WTC11 (cell line): ENCODE results near the gene AKT3. TPM values are rescaled to one million over a fixed set of nuclear protein-coding genes. Genes with fewer than 3 reads are reported as not detected.

Experiments used
- ATAC-seq: fragments of 200-7000 bp; cut with Tn5 transposase; 2 replicates; pipeline ENCODE4 v1.10.0; 2021; ENCODE audit warnings: mild to moderate bottlenecking, moderate library complexity
- CTCF ChIA-PET: fragments of 300-600 bp; sonication (Branson Sonifier 250); formaldehyde crosslinking; loops from one replicate; lab custom pipeline; 2021; ENCODE audit warnings: antibody characterized with exemption; lab: Charles Lee
- POLR2A ChIA-PET: fragments of 350-600 bp; sonication (Branson Sonifier 250); formaldehyde crosslinking; loops from one replicate; lab custom pipeline; 2021; ENCODE audit warnings: antibody characterized with exemption; lab: Charles Lee
- DNase-seq: peaks from one replicate; pipeline ENCODE4 v3.0.0; 2021; ENCODE audit warnings: low spot score
- H3K27ac Mint-ChIP-seq: 2 replicates; pipeline ENCODE4 v1.8.0; 2021; ENCODE audit warnings: mixed read lengths
- H3K27me3 Mint-ChIP-seq: 2 replicates; pipeline ENCODE4 v1.8.0; 2021; ENCODE audit warnings: low read depth, mild to moderate bottlenecking, moderate library complexity, mixed read lengths
- H3K36me3 Mint-ChIP-seq: 2 replicates; pipeline ENCODE4 v1.8.0; 2021; ENCODE audit warnings: mixed read lengths
- H3K4me1 Mint-ChIP-seq: 2 replicates; pipeline ENCODE4 v1.8.0; 2022; ENCODE audit warnings: mixed read lengths
- H3K4me3 Mint-ChIP-seq: 2 replicates; pipeline ENCODE4 v1.8.0; 2021; ENCODE audit warnings: mild to moderate bottlenecking, moderate library complexity, mixed read lengths
- H3K9me3 Mint-ChIP-seq: 2 replicates; pipeline ENCODE4 v1.8.0; 2021; ENCODE audit warnings: mixed read lengths
- CDX4 ChIP-seq: fragments of 250-450 bp; sonication (Bioruptor Pico); IDR thresholded peaks from 2 replicates; pipeline ENCODE4 v1.9.0; 2021; ENCODE audit warnings: moderate library complexity, mild to moderate bottlenecking, inconsistent platforms, borderline replicate concordance
- ESRRA ChIP-seq: sonication (generic); formaldehyde crosslinking; IDR thresholded peaks from 2 replicates; pipeline ENCODE4 v1.8.1; 2022; ENCODE audit warnings: mild to moderate bottlenecking, missing genetic modification reagents, borderline replicate concordance
- GRHL2 ChIP-seq: fragments of 250-450 bp; sonication (Bioruptor Pico); IDR thresholded peaks from 2 replicates; pipeline ENCODE4 v1.8.0; 2022; ENCODE audit warnings: mild to moderate bottlenecking, moderate library complexity; ENCODE audit not compliant: insufficient replicate concordance, severe bottlenecking
- HMGXB4 ChIP-seq: sonication (generic); formaldehyde crosslinking; IDR thresholded peaks from 2 replicates; pipeline ENCODE4 v1.8.1; 2023; ENCODE audit warnings: mild to moderate bottlenecking, moderate library complexity, missing genetic modification reagents
- NR3C1 ChIP-seq: sonication (generic); formaldehyde crosslinking; conservative IDR thresholded peaks from 2 replicates; pipeline ENCODE4 v1.8.1; 2023; ENCODE audit warnings: low read depth, mild to moderate bottlenecking, missing genetic modification reagents
- RORB ChIP-seq: fragments of 250-450 bp; sonication (Bioruptor Pico); IDR thresholded peaks from 2 replicates; pipeline ENCODE4 v1.9.0; 2021; ENCODE audit warnings: mild to moderate bottlenecking
- TEAD1 ChIP-seq: sonication (generic); formaldehyde crosslinking; IDR thresholded peaks from 2 replicates; pipeline ENCODE4 v1.8.0; 2022; ENCODE audit warnings: mild to moderate bottlenecking, missing genetic modification reagents
- TEAD4 ChIP-seq: sonication (generic); formaldehyde crosslinking; IDR thresholded peaks from 2 replicates; pipeline ENCODE4 v1.8.0; 2022; ENCODE audit warnings: mild to moderate bottlenecking, missing genetic modification reagents
- ZBTB43 ChIP-seq: sonication (generic); formaldehyde crosslinking; IDR thresholded peaks from 2 replicates; pipeline ENCODE4 v1.8.1; 2023; ENCODE audit warnings: mild to moderate bottlenecking, missing genetic modification reagents
- ZMAT4 ChIP-seq: fragments of 250-450 bp; sonication (Bioruptor Pico); IDR thresholded peaks from 2 replicates; pipeline ENCODE4 v1.9.0; 2021; ENCODE audit warnings: mild to moderate bottlenecking
- ZNF121 ChIP-seq: sonication (generic); formaldehyde crosslinking; IDR thresholded peaks from 2 replicates; pipeline ENCODE4 v1.8.0; 2023; ENCODE audit warnings: missing genetic modification reagents
- total RNA-seq: library from RNA; stranded (reverse); gene quantifications from 3 replicates; pipeline ENCODE4 v1.2.3, GENCODE V29; 2021
- TF ChIP-seq, protein P1 (sequence below): fragments of 250-450 bp; sonication (Bioruptor Pico); conservative IDR thresholded peaks from 2 replicates; pipeline ENCODE4 v1.9.0; 2021; ENCODE audit warnings: mild to moderate bottlenecking
- TF ChIP-seq, protein P2 (sequence below): sonication (generic); formaldehyde crosslinking; IDR thresholded peaks from 2 replicates; pipeline ENCODE4 v1.8.1; 2023; ENCODE audit warnings: mild to moderate bottlenecking, missing genetic modification reagents
- TF ChIP-seq, protein P3 (sequence below): sonication (generic); formaldehyde crosslinking; conservative IDR thresholded peaks from 2 replicates; pipeline ENCODE4 v1.8.1; 2023; ENCODE audit warnings: mild to moderate bottlenecking, low read depth, missing genetic modification reagents, moderate library complexity
- TF ChIP-seq, protein P4 (sequence below): fragments of 250-450 bp; sonication (Bioruptor Pico); IDR thresholded peaks from 2 replicates; pipeline ENCODE4 v2.1.2; 2022; ENCODE audit warnings: mild to moderate bottlenecking, moderate library complexity
- TF ChIP-seq, protein P5 (sequence below): sonication (generic); formaldehyde crosslinking; conservative IDR thresholded peaks from 2 replicates; pipeline ENCODE4 v1.8.1; 2022; ENCODE audit warnings: mild to moderate bottlenecking, missing genetic modification reagents

The AKT3 gene
- total RNA-seq, 1 experiment from 2014 or later, result 38.5 TPM

- Mint-ChIP-seq H3K27ac (0 out of 2 replicates have a peak overlapping the region, but pooled peaks have one; percentile 4), H3K9me3 (no peaks in the 10 kb centered on the region), H3K36me3 (peaks cover 7% of the 10 kb centered on the region; the same call in 1 of the 2 replicates), H3K27me3 (no peaks in the 10 kb centered on the region), H3K4me3 (no peak overlapping the region), H3K4me1 (peaks cover 10% of the 10 kb centered on the region)
- DNase-seq (peak; percentile 11), ATAC-seq (peak; percentile 73)
- ChIA-PET CTCF (interaction anchor here (1.1 kb wide), 1 partner anchor 324 kb away, joined by 3 read pairs; no protein-coding TSS in a partner anchor), POLR2A (no interaction called here)
- TF ChIP-seq ZMAT4 (CRISPR knock-in tag) (no peak), NR3C1 (CRISPR knock-in tag) (no peak), ZBTB43 (CRISPR knock-in tag) (no peak), ZNF121 (CRISPR knock-in tag) (no peak), ESRRA (CRISPR knock-in tag) (no peak), CDX4 (CRISPR knock-in tag) (no peak), HMGXB4 (CRISPR knock-in tag) (no peak), TEAD4 (CRISPR knock-in tag) (no peak), RORB (no peak), TEAD1 (CRISPR knock-in tag) (no peak), GRHL2 (CRISPR knock-in tag) (no peak)
- TF ChIP-seq, protein P1, sequence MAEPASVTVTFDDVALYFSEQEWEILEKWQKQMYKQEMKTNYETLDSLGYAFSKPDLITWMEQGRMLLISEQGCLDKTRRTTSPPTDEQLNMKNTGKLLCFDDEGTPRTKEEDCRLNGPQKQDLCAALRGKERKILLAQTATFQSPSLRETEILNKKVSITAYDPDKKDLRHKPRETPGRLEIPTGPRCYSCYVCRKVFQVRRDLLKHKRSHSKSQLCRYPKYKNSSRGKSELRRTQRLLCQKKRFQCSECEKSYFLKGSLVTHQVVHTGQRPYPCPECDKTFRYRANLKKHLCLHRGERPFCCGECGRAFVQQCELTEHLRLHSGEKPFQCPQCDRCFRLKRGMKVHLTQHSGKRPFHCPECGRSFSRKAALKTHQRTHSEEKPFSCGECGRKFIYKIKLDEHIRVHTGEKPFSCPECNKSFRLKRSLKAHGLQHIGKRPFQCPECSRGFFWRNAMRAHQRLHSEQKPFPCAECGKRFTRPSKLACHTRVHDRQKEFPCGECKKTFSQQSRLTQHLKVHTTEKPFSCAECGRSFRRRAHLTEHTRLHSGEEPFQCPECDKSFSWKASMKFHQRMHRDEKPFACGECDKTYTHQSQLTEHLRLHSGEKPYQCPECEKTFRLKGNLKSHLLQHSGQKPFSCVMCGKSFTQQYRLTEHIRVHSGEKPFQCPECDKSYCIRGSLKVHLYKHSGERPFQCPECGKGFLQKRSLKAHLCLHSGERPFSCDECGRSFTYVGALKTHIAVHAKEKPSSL (CRISPR knock-in tag), result no peak
- TF ChIP-seq, protein P2, sequence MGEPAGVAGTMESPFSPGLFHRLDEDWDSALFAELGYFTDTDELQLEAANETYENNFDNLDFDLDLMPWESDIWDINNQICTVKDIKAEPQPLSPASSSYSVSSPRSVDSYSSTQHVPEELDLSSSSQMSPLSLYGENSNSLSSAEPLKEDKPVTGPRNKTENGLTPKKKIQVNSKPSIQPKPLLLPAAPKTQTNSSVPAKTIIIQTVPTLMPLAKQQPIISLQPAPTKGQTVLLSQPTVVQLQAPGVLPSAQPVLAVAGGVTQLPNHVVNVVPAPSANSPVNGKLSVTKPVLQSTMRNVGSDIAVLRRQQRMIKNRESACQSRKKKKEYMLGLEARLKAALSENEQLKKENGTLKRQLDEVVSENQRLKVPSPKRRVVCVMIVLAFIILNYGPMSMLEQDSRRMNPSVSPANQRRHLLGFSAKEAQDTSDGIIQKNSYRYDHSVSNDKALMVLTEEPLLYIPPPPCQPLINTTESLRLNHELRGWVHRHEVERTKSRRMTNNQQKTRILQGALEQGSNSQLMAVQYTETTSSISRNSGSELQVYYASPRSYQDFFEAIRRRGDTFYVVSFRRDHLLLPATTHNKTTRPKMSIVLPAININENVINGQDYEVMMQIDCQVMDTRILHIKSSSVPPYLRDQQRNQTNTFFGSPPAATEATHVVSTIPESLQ (CRISPR knock-in tag), result no peak
- TF ChIP-seq, protein P3, sequence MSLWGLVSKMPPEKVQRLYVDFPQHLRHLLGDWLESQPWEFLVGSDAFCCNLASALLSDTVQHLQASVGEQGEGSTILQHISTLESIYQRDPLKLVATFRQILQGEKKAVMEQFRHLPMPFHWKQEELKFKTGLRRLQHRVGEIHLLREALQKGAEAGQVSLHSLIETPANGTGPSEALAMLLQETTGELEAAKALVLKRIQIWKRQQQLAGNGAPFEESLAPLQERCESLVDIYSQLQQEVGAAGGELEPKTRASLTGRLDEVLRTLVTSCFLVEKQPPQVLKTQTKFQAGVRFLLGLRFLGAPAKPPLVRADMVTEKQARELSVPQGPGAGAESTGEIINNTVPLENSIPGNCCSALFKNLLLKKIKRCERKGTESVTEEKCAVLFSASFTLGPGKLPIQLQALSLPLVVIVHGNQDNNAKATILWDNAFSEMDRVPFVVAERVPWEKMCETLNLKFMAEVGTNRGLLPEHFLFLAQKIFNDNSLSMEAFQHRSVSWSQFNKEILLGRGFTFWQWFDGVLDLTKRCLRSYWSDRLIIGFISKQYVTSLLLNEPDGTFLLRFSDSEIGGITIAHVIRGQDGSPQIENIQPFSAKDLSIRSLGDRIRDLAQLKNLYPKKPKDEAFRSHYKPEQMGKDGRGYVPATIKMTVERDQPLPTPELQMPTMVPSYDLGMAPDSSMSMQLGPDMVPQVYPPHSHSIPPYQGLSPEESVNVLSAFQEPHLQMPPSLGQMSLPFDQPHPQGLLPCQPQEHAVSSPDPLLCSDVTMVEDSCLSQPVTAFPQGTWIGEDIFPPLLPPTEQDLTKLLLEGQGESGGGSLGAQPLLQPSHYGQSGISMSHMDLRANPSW (CRISPR knock-in tag), result no peak
- TF ChIP-seq, protein P4, sequence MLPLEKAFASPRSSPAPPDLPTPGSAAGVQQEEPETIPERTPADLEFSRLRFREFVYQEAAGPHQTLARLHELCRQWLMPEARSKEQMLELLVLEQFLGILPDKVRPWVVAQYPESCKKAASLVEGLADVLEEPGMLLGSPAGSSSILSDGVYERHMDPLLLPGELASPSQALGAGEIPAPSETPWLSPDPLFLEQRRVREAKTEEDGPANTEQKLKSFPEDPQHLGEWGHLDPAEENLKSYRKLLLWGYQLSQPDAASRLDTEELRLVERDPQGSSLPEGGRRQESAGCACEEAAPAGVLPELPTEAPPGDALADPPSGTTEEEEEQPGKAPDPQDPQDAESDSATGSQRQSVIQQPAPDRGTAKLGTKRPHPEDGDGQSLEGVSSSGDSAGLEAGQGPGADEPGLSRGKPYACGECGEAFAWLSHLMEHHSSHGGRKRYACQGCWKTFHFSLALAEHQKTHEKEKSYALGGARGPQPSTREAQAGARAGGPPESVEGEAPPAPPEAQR (CRISPR knock-in tag), result no peak
- TF ChIP-seq, protein P5, sequence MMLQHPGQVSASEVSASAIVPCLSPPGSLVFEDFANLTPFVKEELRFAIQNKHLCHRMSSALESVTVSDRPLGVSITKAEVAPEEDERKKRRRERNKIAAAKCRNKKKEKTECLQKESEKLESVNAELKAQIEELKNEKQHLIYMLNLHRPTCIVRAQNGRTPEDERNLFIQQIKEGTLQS, result no peak
These were observed 182.5 kb downstream of the AKT3 start for GRCh38 chr1:243667591-243667990.
